K562 (cell line): ENCODE data around the gene ATG14. TPM values are rescaled to one million over a fixed set of nuclear protein-coding genes. Genes with fewer than 3 reads are reported as not detected.

ENCODE experiments used
- ATAC-seq: fragments of 200-7000 bp; cut with Tn5 transposase; 3 replicates; pipeline ENCODE4 v1.9.1; 2020; ENCODE audit warnings: moderate library complexity
- BruUV-seq: library from RNA; stranded (reverse); fragments of 400-500 nt; replicated peaks from 2 replicates; lab custom pipeline; 2021; lab: Mats Ljungman, UMichigan
- CTCF ChIA-PET: fragments of 300-600 bp; formaldehyde crosslinking; extraction: SDS; loops from one replicate; lab custom pipeline; 2021; ENCODE audit warnings: low intra/inter-chr PET ratio; lab: Yijun Ruan, JAX
- POLR2A ChIA-PET: fragments of 300-600, 350-650 bp; sonication (Branson Sonifier 250); formaldehyde crosslinking; extraction: SDS; loops from one replicate; lab custom pipeline; 2021; ENCODE audit warnings: antibody characterized with exemption, inconsistent platforms; lab: Yijun Ruan, JAX
- DNase-seq, 4 experiments: peaks; one replicate each; pipeline versions ENCODE4 v3.0.0 to v3.0.0-alpha.2; 2011 to 2018; ENCODE audit warnings: low spot score in 3 of 4, mixed read lengths in 3 of 4; ENCODE audit errors: extremely low read depth in 1 of 4
- FAIRE-seq: peaks from 2 replicates; lab custom pipeline; 2011; peaks lifted over from hg19 to GRCh38; lab: Jason Lieb, UNC
- H2AFZ ChIP-seq: 2 replicates; pipeline ENCODE4 v1.6.0; 2011; ENCODE audit warnings: low read depth, low read length, control low read depth, inconsistent platforms
- H3K27ac ChIP-seq: fragments of 200-600 bp; 3 replicates; pipeline ENCODE4 v1.8.0; 2011; ENCODE audit warnings: low read depth, mild to moderate bottlenecking, control low read depth, inconsistent platforms, low read length, moderate library complexity, mixed read lengths; ENCODE audit errors: extremely low read depth
- H3K27me3 ChIP-seq, 2 experiments: fragments of 300-600 bp in 1 of 2; 2 replicates in 1 of 2; 3 replicates in 1 of 2; pipeline versions ENCODE4 v1.6.0 to v1.8.0; 2011; ENCODE audit warnings: inconsistent platforms in 2 of 2, low read length in 2 of 2, mild to moderate bottlenecking in 1 of 2, mixed read lengths in 1 of 2, moderate library complexity in 1 of 2; ENCODE audit not compliant: control insufficient read depth in 2 of 2, insufficient read depth in 2 of 2
- H3K36me3 ChIP-seq: fragments of 300-600 bp; 3 replicates; pipeline ENCODE4 v1.8.0; 2011; ENCODE audit warnings: mild to moderate bottlenecking, low read length, inconsistent platforms; ENCODE audit not compliant: control insufficient read depth, insufficient read depth
- H3K4me1 ChIP-seq, 2 experiments: fragments of 200-600 bp in 1 of 2; replicated peaks in 1 of 2; 2 replicates in 1 of 2; 3 replicates in 1 of 2; pipeline versions ENCODE4 v1.5.1 to v1.8.0; 2011; ENCODE audit warnings: inconsistent platforms in 2 of 2, low read length in 2 of 2, mild to moderate bottlenecking in 1 of 2, mixed read lengths in 1 of 2, moderate library complexity in 1 of 2; ENCODE audit not compliant: control insufficient read depth in 2 of 2, insufficient read depth in 2 of 2
- H3K4me2 ChIP-seq: 2 replicates; pipeline ENCODE4 v1.6.1; 2011; ENCODE audit warnings: low read length, control low read depth, inconsistent platforms, mixed read lengths; ENCODE audit not compliant: insufficient read depth
- H3K4me3 ChIP-seq: fragments of 200-600 bp; sonication (generic), shearing (Covaris generic); 2 replicates; pipeline ENCODE4 v1.5.1; 2016; ENCODE audit warnings: control low read depth, inconsistent platforms
- H3K79me2 ChIP-seq: fragments of 200-600 bp; 3 replicates; pipeline ENCODE4 v1.8.0; 2011; ENCODE audit warnings: low read length, inconsistent platforms; ENCODE audit not compliant: control insufficient read depth, insufficient read depth
- H3K9ac ChIP-seq, 2 experiments: 2 replicates each; pipeline versions ENCODE4 v1.6.0 to v1.6.1; 2011; ENCODE audit warnings: low read depth in 2 of 2, low read length in 2 of 2, control low read depth in 1 of 2, inconsistent platforms in 1 of 2, mild to moderate bottlenecking in 1 of 2, mixed read lengths in 1 of 2; ENCODE audit not compliant: insufficient read depth in 1 of 2
- H3K9me1 ChIP-seq: one replicate; pipeline ENCODE4 v1.6.0; 2011; ENCODE audit warnings: inconsistent platforms, mild to moderate bottlenecking, low read length, moderate library complexity; ENCODE audit not compliant: control insufficient read depth, insufficient read depth
- H3K9me3 ChIP-seq: replicated peaks from 2 replicates; pipeline ENCODE4 v1.5.1; 2011; ENCODE audit warnings: low read depth, low read length, inconsistent platforms; ENCODE audit not compliant: control insufficient read depth, insufficient read depth
- H4K20me1 ChIP-seq: replicated peaks from 2 replicates; pipeline ENCODE4 v1.6.1; 2011; ENCODE audit warnings: low read length, inconsistent platforms, mixed read lengths; ENCODE audit not compliant: control insufficient read depth, insufficient read depth
- BACH1 ChIP-seq: fragments of 200-800 bp; sonication (Bioruptor generic); IDR thresholded peaks from 2 replicates; pipeline ENCODE4 v1.6.1; 2016; ENCODE audit warnings: missing genetic modification characterization, missing compliant biosample characterization
- HIVEP1 ChIP-seq: fragments of 250-450 bp; sonication (Bioruptor Pico); IDR thresholded peaks from 2 replicates; pipeline ENCODE4 v1.4.0; 2020; ENCODE audit warnings: mild to moderate bottlenecking
- MCM5 ChIP-seq: fragments of 450-650 bp; IDR thresholded peaks from 2 replicates; pipeline ENCODE4 v1.6.1; 2016; ENCODE audit warnings: low read depth
- ZNF212 ChIP-seq: fragments of 450-650 bp; formaldehyde crosslinking; IDR thresholded peaks from 2 replicates; pipeline ENCODE4 v1.4.0; 2020; ENCODE audit warnings: mild to moderate bottlenecking
- ZNF586 ChIP-seq: fragments of 450-650 bp; formaldehyde crosslinking; conservative IDR thresholded peaks from 2 replicates; pipeline ENCODE4 v1.4.0; 2020; ENCODE audit warnings: mild to moderate bottlenecking, moderate library complexity
- ZNF717 ChIP-seq: fragments of 250-450 bp; sonication (Bioruptor Pico); IDR thresholded peaks from 2 replicates; pipeline ENCODE4 v1.5.0; 2021
- WGBS: fragments of 100-300 bp; shearing (Covaris generic); methylation state at CpG from one replicate; pipeline ENCODE4 v1.1.6; 2016; ENCODE audit warnings: low coverage, mixed read lengths; ENCODE audit not compliant: insufficient coverage; ENCODE audit errors: missing lambda C conversion rate; 5-methylcytosine and 5-hydroxymethylcytosine counted together
- in situ Hi-C: fragments of 300-500 bp; cut with MboI; formaldehyde crosslinking; loops from 4 replicates; pipeline ENCODE4 v1.15.0; 2018; ENCODE audit warnings: inconsistent platforms, mixed read lengths
- intact Hi-C: fragments of 100-400 bp; cut with micrococcal nuclease; formaldehyde crosslinking; loops from 2 replicates; pipeline ENCODE4 v1.14.2; 2022
- polyA plus RNA-seq, 8 experiments: library from polyadenylated mRNA; depleted of rRNA in 4 of 8; stranded (reverse) in 5 of 8; unstranded in 3 of 8; fragments of >200 nt; fragmentation: Nextera tagmentation in 2 of 8; fragmentation: Illumina TruSeq in 1 of 8; extraction: Ambion mirVana in 2 of 8; extraction: Trizol in 1 of 8; gene quantifications; 2 replicates each; pipeline versions ENCODE4 v1.2.1 to v1.2.3, GENCODE V29; 2011 to 2014; ENCODE audit warnings: inconsistent platforms in 1 of 8, missing spikeins in 1 of 8
- total RNA-seq, 7 experiments: library from RNA; depleted of rRNA in 6 of 7; stranded (reverse); fragments of >200 nt in 6 of 7; fragmentation: Illumina TruSeq in 2 of 7; extraction: Trizol in 2 of 7; gene quantifications; 2 replicates each; pipeline versions ENCODE4 v1.2.1 to v1.2.3, GENCODE V29; 2011 to 2021; ENCODE audit warnings: low replicate concordance in 1 of 7
- TF ChIP-seq, protein P1 (sequence below): fragments of 250-450 bp; sonication (Bioruptor Pico); IDR thresholded peaks from 2 replicates; pipeline ENCODE4 v1.8.0; 2022; ENCODE audit warnings: inconsistent platforms, mild to moderate bottlenecking, moderate library complexity, borderline replicate concordance
- TF ChIP-seq, protein P2 (sequence below), 2 experiments: IDR thresholded peaks; 2 replicates each; pipeline ENCODE4 v1.6.1; 2012; ENCODE audit warnings: improper control_type of control experiment in 2 of 2, low read depth in 2 of 2, low read length in 2 of 2, borderline replicate concordance in 1 of 2

The ATG14 gene
- total and polyA plus RNA-seq, 9 of the 15 experiments (the other 6 are each of a cell fraction or from before 2014, with no cell fraction given) = 0.55 to 4.2 (median 3.5) TPM

DNA sequence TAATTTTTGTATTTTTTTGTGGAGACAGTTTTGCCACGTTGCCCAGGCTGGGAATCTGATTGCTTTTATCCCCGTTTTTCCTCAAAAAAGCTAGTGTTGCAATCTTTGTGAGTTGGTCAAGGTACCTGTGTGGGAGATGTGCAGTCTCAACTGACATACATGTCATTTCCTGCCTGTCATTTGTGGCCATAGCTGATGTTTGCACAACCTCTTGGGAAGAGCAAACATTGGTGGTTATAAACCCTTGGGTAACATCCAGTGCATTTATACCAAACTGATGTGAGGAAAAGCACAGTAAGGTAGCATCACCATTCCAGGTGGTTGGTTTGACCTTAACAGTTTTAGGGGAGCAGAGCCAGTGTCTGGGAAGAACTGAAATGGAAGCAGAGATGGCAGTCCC lies 54.7 kb downstream of the ATG14 start:
- no peaks in the 10 kb centered on the region for H3K27me3 ChIP-seq
- POLR2A ChIA-PET = no interaction called here
- no peak overlapping the region for H2AFZ ChIP-seq
- H3K36me3 ChIP-seq = peaks cover 27% of the 10 kb centered on the region; the same call in 2 of the 3 replicates
- 64% methylated on average over 2 of the region's 2 CpGs for WGBS
- TF ChIP-seq, protein P1, sequence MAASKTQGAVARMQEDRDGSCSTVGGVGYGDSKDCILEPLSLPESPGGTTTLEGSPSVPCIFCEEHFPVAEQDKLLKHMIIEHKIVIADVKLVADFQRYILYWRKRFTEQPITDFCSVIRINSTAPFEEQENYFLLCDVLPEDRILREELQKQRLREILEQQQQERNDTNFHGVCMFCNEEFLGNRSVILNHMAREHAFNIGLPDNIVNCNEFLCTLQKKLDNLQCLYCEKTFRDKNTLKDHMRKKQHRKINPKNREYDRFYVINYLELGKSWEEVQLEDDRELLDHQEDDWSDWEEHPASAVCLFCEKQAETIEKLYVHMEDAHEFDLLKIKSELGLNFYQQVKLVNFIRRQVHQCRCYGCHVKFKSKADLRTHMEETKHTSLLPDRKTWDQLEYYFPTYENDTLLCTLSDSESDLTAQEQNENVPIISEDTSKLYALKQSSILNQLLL (CRISPR knock-in tag) = no peak
- TF ChIP-seq BACH1 (tag) = no peak
- TF ChIP-seq, protein P2, sequence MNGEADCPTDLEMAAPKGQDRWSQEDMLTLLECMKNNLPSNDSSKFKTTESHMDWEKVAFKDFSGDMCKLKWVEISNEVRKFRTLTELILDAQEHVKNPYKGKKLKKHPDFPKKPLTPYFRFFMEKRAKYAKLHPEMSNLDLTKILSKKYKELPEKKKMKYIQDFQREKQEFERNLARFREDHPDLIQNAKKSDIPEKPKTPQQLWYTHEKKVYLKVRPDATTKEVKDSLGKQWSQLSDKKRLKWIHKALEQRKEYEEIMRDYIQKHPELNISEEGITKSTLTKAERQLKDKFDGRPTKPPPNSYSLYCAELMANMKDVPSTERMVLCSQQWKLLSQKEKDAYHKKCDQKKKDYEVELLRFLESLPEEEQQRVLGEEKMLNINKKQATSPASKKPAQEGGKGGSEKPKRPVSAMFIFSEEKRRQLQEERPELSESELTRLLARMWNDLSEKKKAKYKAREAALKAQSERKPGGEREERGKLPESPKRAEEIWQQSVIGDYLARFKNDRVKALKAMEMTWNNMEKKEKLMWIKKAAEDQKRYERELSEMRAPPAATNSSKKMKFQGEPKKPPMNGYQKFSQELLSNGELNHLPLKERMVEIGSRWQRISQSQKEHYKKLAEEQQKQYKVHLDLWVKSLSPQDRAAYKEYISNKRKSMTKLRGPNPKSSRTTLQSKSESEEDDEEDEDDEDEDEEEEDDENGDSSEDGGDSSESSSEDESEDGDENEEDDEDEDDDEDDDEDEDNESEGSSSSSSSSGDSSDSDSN (IDR thresholded peaks at IDR 0.05; ENCODE audit: borderline replicate concordance in 1 of 2, low read depth in 2 of 2, low read length in 2 of 2) = no peak
- no peak for TF ChIP-seq ZNF212
- TF ChIP-seq ZNF586 (CRISPR knock-in tag) = no peak
- no peak for TF ChIP-seq HIVEP1 (CRISPR knock-in tag)
- TF ChIP-seq ZNF717 (CRISPR knock-in tag) = no peak
- no peak for TF ChIP-seq MCM5
- TF ChIP-seq, all 486 proteins: peak for 0
- intact Hi-C loops = no loop called here
- FAIRE-seq (no peak), ATAC-seq (no peak), DNase-seq (no peak)
- CTCF ChIA-PET = no interaction called here
- Histone ChIP-seq H4K20me1 (no peaks in the 10 kb centered on the region), H3K4me1 (no peaks in the 10 kb centered on the region), H3K9ac (no peak overlapping the region), H3K27ac (no peak overlapping the region), H3K4me3 (no peak overlapping the region), H3K4me2 (no peak overlapping the region), H3K79me2 (no peaks in the 10 kb centered on the region), H3K9me1 (no peaks in the 10 kb centered on the region), H3K9me3 (no peaks in the 10 kb centered on the region)
- no TSS peak for BruUV-seq
- in situ Hi-C loops = no loop called here
